DND-41 (cell line): ENCODE measurements around the gene ARHGAP4.

ENCODE experiments used
- ATAC-seq: fragments of 200-7000 bp; cut with Tn5 transposase; 3 replicates; pipeline ENCODE4 v1.9.1; 2021; ENCODE audit warnings: low read depth; ENCODE audit not compliant: insufficient read depth
- DNase-seq: peaks from one replicate; pipeline ENCODE4 v3.0.0-alpha.2; 2020
- H2AFZ ChIP-seq: 2 replicates; pipeline ENCODE4 v1.6.0; 2012; ENCODE audit warnings: low read depth, low read length
- H3K27ac ChIP-seq: 2 replicates; pipeline ENCODE4 v1.5.1; 2012; ENCODE audit warnings: low read length, inconsistent platforms
- H3K27me3 ChIP-seq: fragments of 200-600 bp; sonication (generic); 2 replicates; pipeline ENCODE4 v1.6.0; 2012; ENCODE audit warnings: low read length, mild to moderate bottlenecking, inconsistent platforms; ENCODE audit not compliant: insufficient read depth, poor library complexity
- H3K36me3 ChIP-seq: 2 replicates; pipeline ENCODE4 v1.5.1; 2012; ENCODE audit warnings: low read length, inconsistent platforms; ENCODE audit not compliant: insufficient read depth
- H3K4me1 ChIP-seq: 2 replicates; pipeline ENCODE4 v1.5.1; 2012; ENCODE audit warnings: mild to moderate bottlenecking, low read length; ENCODE audit not compliant: insufficient read depth
- H3K4me2 ChIP-seq: 2 replicates; pipeline ENCODE4 v1.6.0; 2012; ENCODE audit warnings: mild to moderate bottlenecking, moderate library complexity, low read length, inconsistent platforms; ENCODE audit not compliant: insufficient read depth
- H3K4me3 ChIP-seq, 2 experiments: fragments of 200-600 bp in 1 of 2; shearing (Covaris generic) in 1 of 2; 2 replicates each; pipeline ENCODE4 v1.5.1; 2012 to 2016; ENCODE audit warnings: inconsistent platforms in 2 of 2, low read length in 2 of 2, mild to moderate bottlenecking in 2 of 2, low read depth in 1 of 2, moderate library complexity in 1 of 2
- H3K79me2 ChIP-seq: 2 replicates; pipeline ENCODE4 v1.6.0; 2012; ENCODE audit warnings: low read length, inconsistent platforms; ENCODE audit not compliant: insufficient read depth
- H3K9ac ChIP-seq: 2 replicates; pipeline ENCODE4 v1.6.0; 2012; ENCODE audit warnings: low read depth, mild to moderate bottlenecking, inconsistent platforms, low read length, moderate library complexity
- H3K9me3 ChIP-seq: 2 replicates; pipeline ENCODE4 v1.5.1; 2012; ENCODE audit warnings: low read length, moderate library complexity, mild to moderate bottlenecking, inconsistent platforms; ENCODE audit not compliant: insufficient read depth, severe bottlenecking
- H4K20me1 ChIP-seq: 2 replicates; pipeline ENCODE4 v1.6.0; 2012; ENCODE audit warnings: low read length; ENCODE audit not compliant: insufficient read depth
- CTCF ChIP-seq: IDR thresholded peaks from 2 replicates; pipeline ENCODE4 v1.5.1; 2012; ENCODE audit warnings: borderline replicate concordance, low read length, moderate library complexity, mild to moderate bottlenecking; ENCODE audit not compliant: poor library complexity, severe bottlenecking; ENCODE audit errors: extremely low read depth
- EZH2 ChIP-seq: IDR thresholded peaks from 3 replicates; pipeline ENCODE4 v1.6.1; 2012; ENCODE audit warnings: borderline replicate concordance, low read depth, mild to moderate bottlenecking, moderate library complexity, low read length, inconsistent platforms; ENCODE audit not compliant: severe bottlenecking

ARHGAP4 gene

GRCh38 chrX:153957224-153957623, 31.2 kb upstream of the ARHGAP4 start:
- DNase-seq (no peak), ATAC-seq (no peak)
- no peak overlapping the region for H3K4me3 ChIP-seq
- H3K36me3 ChIP-seq: peaks cover 100% of the 10 kb centered on the region
- no peaks in the 10 kb centered on the region for H3K9me3 ChIP-seq
- H3K27me3 ChIP-seq: no peaks in the 10 kb centered on the region
- H3K4me1 ChIP-seq: no peaks in the 10 kb centered on the region
- no peak overlapping the region for H2AFZ ChIP-seq
- no peak overlapping the region for H3K9ac ChIP-seq
- no peak for TF ChIP-seq EZH2
- no peak for TF ChIP-seq CTCF
- H3K27ac ChIP-seq: no peak overlapping the region
- no peak overlapping the region for H3K4me2 ChIP-seq
- H3K79me2 ChIP-seq: peaks cover 64% of the 10 kb centered on the region
- H4K20me1 ChIP-seq: peaks cover 82% of the 10 kb centered on the region

GRCh38 chrX:153956044-153956907, 30.2 kb upstream of the ARHGAP4 start:
- ATAC-seq: no peak
- no peak overlapping the region for H3K4me2 ChIP-seq
- DNase-seq: no peak
- no peaks in the 10 kb centered on the region for H3K4me1 ChIP-seq
- H3K9ac ChIP-seq: no peak overlapping the region
- TF ChIP-seq EZH2 (no peak), CTCF (no peak)
- H3K36me3 ChIP-seq: peaks cover 100% of the 10 kb centered on the region
- no peak overlapping the region for H3K4me3 ChIP-seq
- H4K20me1 ChIP-seq: peaks cover 82% of the 10 kb centered on the region
- H3K9me3 ChIP-seq: no peaks in the 10 kb centered on the region
- H3K27me3 ChIP-seq: no peaks in the 10 kb centered on the region
- H3K27ac ChIP-seq: no peak overlapping the region
- H2AFZ ChIP-seq: no peak overlapping the region
- H3K79me2 ChIP-seq: peaks cover 55% of the 10 kb centered on the region

- Histone ChIP-seq H3K4me3 (no peak overlapping the region), H2AFZ (no peak overlapping the region), H4K20me1 (peaks cover 83% of the 10 kb centered on the region), H3K27me3 (no peaks in the 10 kb centered on the region), H3K9me3 (no peaks in the 10 kb centered on the region), H3K9ac (no peak overlapping the region), H3K4me1 (no peaks in the 10 kb centered on the region), H3K79me2 (peaks cover 45% of the 10 kb centered on the region), H3K27ac (no peak overlapping the region), H3K4me2 (no peak overlapping the region), H3K36me3 (peaks cover 100% of the 10 kb centered on the region)
- no peak for DNase-seq
- no peak for ATAC-seq
- TF ChIP-seq EZH2 (no peak), CTCF (no peak)
Observed at GRCh38 chrX:153955228-153955732, 29.2 kb upstream of the ARHGAP4 start.
